Myocyte (in vitro differentiated cells): ENCODE data around the gene NKX1-1. TPM values are rescaled to one million over a fixed set of nuclear protein-coding genes. Genes with fewer than 3 reads are reported as not detected.
A peak's percentile ranks its signal among the peaks of the same experiment; 100 is the strongest.

ENCODE experiments used
- DNase-seq: peaks from one replicate; pipeline ENCODE4 v3.0.0-alpha.2; 2012; ENCODE audit warnings: low read depth
- total RNA-seq: library from RNA; depleted of rRNA; stranded (reverse); fragments of >200 nt; gene quantifications from 2 replicates; pipeline ENCODE4 v1.2.3, GENCODE V29; 2014

The NKX1-1 gene
- total RNA-seq, 1 donor from 2014 or later = not detected

- no peak for DNase-seq
Observed at GRCh38 chr4:1362046-1362445, 44.2 kb downstream of the NKX1-1 start.

- no peak for DNase-seq
Observed at GRCh38 chr4:1361431-1361830, 44.8 kb downstream of the NKX1-1 start.

- no peak for DNase-seq
Observed at GRCh38 chr4:1360423-1361283, 45.6 kb downstream of the NKX1-1 start.

- no peak for DNase-seq
Observed at GRCh38 chr4:1359976-1360375, 46.3 kb downstream of the NKX1-1 start.

GRCh38 chr4:1359144-1359501 is 47.1 kb downstream of the NKX1-1 start:
- no peak for DNase-seq

GRCh38 chr4:1358421-1359143 is 47.7 kb downstream of the NKX1-1 start:
- DNase-seq = no peak

GRCh38 chr4:1357356-1358248 is 48.6 kb downstream of the NKX1-1 start:
- no peak for DNase-seq

- DNase-seq = peak; percentile 57
Observed at GRCh38 chr4:1356181-1356998, 49.9 kb downstream of the NKX1-1 start.

GRCh38 chr4:1355378-1355777 is 50.9 kb downstream of the NKX1-1 start:
- no peak for DNase-seq

- DNase-seq = no peak
Observed at GRCh38 chr4:1354983-1355275, 51.3 kb downstream of the NKX1-1 start.

- DNase-seq = no peak
Observed at GRCh38 chr4:1354136-1354982, 51.9 kb downstream of the NKX1-1 start.

GRCh38 chr4:1353186-1354055 is 52.8 kb downstream of the NKX1-1 start:
- no peak for DNase-seq

Other genes starting within 250 kb of the NKX1-1 start
- 0.47 and 3.7 TPM in 2 replicates for gene SPON2, start 233.9 kb downstream of the NKX1-1 start, total RNA-seq
- 179 and 259 TPM in 2 replicates for gene CTBP1, start 157.3 kb downstream of the NKX1-1 start, total RNA-seq
- gene MAEA, start 116.6 kb downstream of the NKX1-1 start, total RNA-seq = 42.9 and 47.8 TPM in 2 replicates
- gene UVSSA, start 59.2 kb downstream of the NKX1-1 start, total RNA-seq = 7.6 and 7.9 TPM in 2 replicates